Stomach (tissue), 9 donors: ENCODE results near the gene FGFRL1. TPM values are rescaled to one million over a fixed set of nuclear protein-coding genes. Genes with fewer than 3 reads are reported as not detected.
A peak's percentile ranks its signal among the peaks of the same experiment; 100 is the strongest.

Experiments
- DNase-seq, 2 donors: peaks; one replicate each; pipeline versions ENCODE4 v3.0.0 to v3.0.0-alpha.2; 2013 to 2019
- H3K27ac ChIP-seq, 5 donors: fragments of 200-600 bp in 4 of 5; sonication (generic) in 4 of 5; one replicate each; pipeline ENCODE4 v1.5.1; 2013 to 2019; ENCODE audit warnings: mild to moderate bottlenecking in 1 of 5, moderate library complexity in 1 of 5
- H3K27me3 ChIP-seq, 3 donors: fragments of 200-600 bp; sonication (generic); one replicate each; pipeline ENCODE4 v1.5.1; 2017 to 2019; ENCODE audit warnings: mixed run types in 1 of 3
- H3K36me3 ChIP-seq, 4 donors: fragments of 200-600 bp; sonication (generic); 1 replicate in 3 of 4; 2 replicates in 1 of 4; pipeline ENCODE4 v1.5.1; 2016 to 2019
- H3K4me1 ChIP-seq, 4 donors: fragments of 200-600 bp; sonication (generic); one replicate each; pipeline ENCODE4 v1.5.1; 2016 to 2019
- H3K4me3 ChIP-seq, 4 donors: fragments of 200-600 bp; sonication (generic) in 3 of 4; one replicate each; pipeline ENCODE4 v1.5.1; 2016 to 2019; ENCODE audit warnings: mild to moderate bottlenecking in 1 of 4
- H3K9me3 ChIP-seq, 4 donors: fragments of 200-600 bp; sonication (generic); one replicate each; pipeline ENCODE4 v1.5.1; 2016 to 2019
- EP300 ChIP-seq: sonication (generic); formaldehyde crosslinking; IDR thresholded peaks from one replicate; pipeline ENCODE4 v1.6.1; 2017; ENCODE audit warnings: antibody characterized with exemption
- POLR2A ChIP-seq, 4 donors: fragments of 450-650 bp; IDR thresholded peaks; one replicate each; pipeline ENCODE4 v1.6.1; 2016; ENCODE audit warnings: antibody characterized with exemption in 4 of 4, control low read depth in 2 of 4, mild to moderate bottlenecking in 1 of 4, moderate library complexity in 1 of 4
- POLR2AphosphoS5 ChIP-seq, 3 donors: sonication (generic); formaldehyde crosslinking; IDR thresholded peaks; one replicate each; pipeline ENCODE4 v1.6.1; 2016; ENCODE audit warnings: antibody characterized with exemption in 3 of 3
- WGBS, 5 donors: extraction: QIAGEN DNeasy Blood & Tissue Kit in 3 of 5; methylation state at CpG; one replicate each; pipeline versions ENCODE4 v1.1.5 to v1.1.7; 2013 to 2018; 5-methylcytosine and 5-hydroxymethylcytosine counted together
- intact Hi-C: fragments of 100-400 bp; cut with DNase I; formaldehyde crosslinking; loops from one replicate; pipeline ENCODE4 v1.15.1; 2023; ENCODE audit warnings: low total_unique reads
- polyA plus RNA-seq, 3 donors: library from polyadenylated mRNA; stranded (reverse); fragments of 200-250 nt; gene quantifications; one replicate each; pipeline ENCODE4 v1.2.3, GENCODE V29; 2013
- total RNA-seq, 5 donors: library from RNA; depleted of rRNA; stranded (reverse); fragments of >200 nt; gene quantifications; one replicate each; pipeline versions ENCODE4 v1.1.0 to v1.2.3, GENCODE V29; 2014 to 2016
- TF ChIP-seq, protein P1 (sequence below), 7 experiments: fragments of 450-650 bp in 4 of 7; fragments of 200-600 bp in 3 of 7; sonication (generic) in 3 of 7; IDR thresholded peaks; one replicate each; pipeline ENCODE4 v1.5.1; 2016 to 2019; ENCODE audit warnings: antibody characterized with exemption in 7 of 7, control low read depth in 2 of 7, mild to moderate bottlenecking in 1 of 7
- donor health status: healthy with polysubstance abuse.
- donor health status: Bipolar disorder and iron deficiency.
- donor health status: healthy.

The FGFRL1 gene
- total and polyA plus RNA-seq, 8 donors, result 3.5 to 42.7 (median 9.8) TPM

DNA sequence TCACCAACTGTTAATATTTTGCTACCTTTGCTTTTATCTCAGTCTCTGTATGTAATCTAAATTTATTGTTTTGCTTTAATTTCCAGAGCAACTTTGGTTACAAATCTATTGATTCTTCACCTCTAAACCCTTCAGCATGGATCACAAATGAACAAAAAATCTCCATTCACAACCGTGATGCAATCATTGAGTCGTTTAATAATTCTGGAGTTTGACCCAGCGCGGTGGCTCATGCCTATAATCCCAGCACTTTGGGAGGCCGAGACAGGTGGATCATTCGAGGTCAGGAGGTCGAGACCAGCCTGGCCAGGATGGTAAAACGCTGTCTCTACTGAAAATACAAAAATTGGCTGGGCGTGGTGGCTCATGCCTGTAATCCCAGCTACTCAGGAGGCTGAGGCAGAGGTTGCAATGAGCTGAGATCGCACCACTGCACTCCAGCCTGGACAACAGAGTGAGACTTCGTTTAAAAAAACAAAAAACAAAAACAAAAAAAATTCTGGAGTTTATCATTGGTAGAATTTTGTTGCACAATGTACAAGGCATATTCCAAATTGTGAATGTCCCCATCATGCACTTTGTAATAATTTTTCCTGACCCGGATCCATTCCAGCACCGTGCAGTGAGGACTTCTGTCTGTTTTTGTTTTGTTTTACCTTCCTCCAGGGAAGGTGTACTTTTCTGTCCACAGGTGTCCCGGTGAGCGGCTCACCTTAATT is 26.9 kb upstream of the FGFRL1 start:
- WGBS, 5 donors, result 67 to 79% (median 68%) methylated on average over 15 of the region's 15 CpGs
- H3K36me3 ChIP-seq, result peaks cover 0 to 8% (median 4%) of the 10 kb centered on the region in 4 donors
- H3K4me1 ChIP-seq, result peaks cover 31 to 43% (median 36%) of the 10 kb centered on the region in 4 donors
- no peak for DNase-seq
- intact Hi-C loops, result no loop called here
- H3K27me3 ChIP-seq, result no peaks in the 10 kb centered on the region
- peak overlapping the region in 3 of 5 donors; percentile 18 to 45 (median 35) for H3K27ac ChIP-seq
- no peak for TF ChIP-seq POLR2AphosphoS5 (IDR thresholded peaks at IDR 0.05)
- TF ChIP-seq, protein P1, sequence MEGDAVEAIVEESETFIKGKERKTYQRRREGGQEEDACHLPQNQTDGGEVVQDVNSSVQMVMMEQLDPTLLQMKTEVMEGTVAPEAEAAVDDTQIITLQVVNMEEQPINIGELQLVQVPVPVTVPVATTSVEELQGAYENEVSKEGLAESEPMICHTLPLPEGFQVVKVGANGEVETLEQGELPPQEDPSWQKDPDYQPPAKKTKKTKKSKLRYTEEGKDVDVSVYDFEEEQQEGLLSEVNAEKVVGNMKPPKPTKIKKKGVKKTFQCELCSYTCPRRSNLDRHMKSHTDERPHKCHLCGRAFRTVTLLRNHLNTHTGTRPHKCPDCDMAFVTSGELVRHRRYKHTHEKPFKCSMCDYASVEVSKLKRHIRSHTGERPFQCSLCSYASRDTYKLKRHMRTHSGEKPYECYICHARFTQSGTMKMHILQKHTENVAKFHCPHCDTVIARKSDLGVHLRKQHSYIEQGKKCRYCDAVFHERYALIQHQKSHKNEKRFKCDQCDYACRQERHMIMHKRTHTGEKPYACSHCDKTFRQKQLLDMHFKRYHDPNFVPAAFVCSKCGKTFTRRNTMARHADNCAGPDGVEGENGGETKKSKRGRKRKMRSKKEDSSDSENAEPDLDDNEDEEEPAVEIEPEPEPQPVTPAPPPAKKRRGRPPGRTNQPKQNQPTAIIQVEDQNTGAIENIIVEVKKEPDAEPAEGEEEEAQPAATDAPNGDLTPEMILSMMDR (IDR thresholded peaks at IDR 0.05), result no peak
- no peak for TF ChIP-seq EP300
- TF ChIP-seq POLR2A (IDR thresholded peaks at IDR 0.05), result no peak
- no peaks in the 10 kb centered on the region for H3K9me3 ChIP-seq
- peak overlapping the region in 3 of 4 donors; percentile 29 to 43 (median 29) for H3K4me3 ChIP-seq

DNA sequence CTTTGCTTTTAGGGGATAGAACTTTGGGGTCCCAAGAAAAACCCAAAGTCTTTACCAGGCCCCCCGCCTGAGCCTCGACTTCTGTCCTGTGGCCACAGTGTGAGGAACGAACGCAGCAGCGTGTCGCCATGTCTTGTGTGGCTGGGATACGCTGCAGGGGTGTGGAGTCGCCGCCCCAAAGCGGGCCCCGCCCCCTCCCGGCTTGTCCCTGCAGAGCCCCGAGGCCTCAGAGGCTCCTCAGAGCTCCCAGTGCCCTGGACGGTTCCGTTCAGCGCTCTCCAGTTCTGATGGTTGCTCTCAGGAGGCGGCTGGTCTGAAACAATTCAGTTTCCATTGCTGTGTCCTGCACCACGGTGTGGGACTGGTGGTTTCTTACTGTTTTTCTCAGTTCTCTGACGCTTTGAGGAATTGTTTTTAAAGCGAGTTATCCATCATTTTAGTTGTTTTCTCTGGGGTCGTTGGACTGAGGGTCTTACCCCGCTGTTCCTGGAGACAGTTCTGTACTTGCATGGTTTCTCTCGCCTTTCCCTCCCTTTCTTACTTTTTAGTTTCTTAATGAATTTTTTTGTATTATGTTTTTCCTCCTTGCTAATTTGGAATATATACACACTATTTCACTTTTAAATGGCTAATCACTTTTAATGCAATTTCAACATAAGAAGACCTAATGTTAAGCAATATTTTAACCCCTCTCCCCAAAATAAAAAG is 26.1 kb upstream of the FGFRL1 start:
- peaks cover 31 to 43% (median 36%) of the 10 kb centered on the region in 4 donors for H3K4me1 ChIP-seq
- peak; percentile 85 to 88 for DNase-seq
- H3K4me3 ChIP-seq, result peak overlapping the region in 3 of 4 donors; percentile 29 to 43 (median 29)
- no peaks in the 10 kb centered on the region for H3K27me3 ChIP-seq
- WGBS, 5 donors, result 25 to 48% (median 35%) methylated on average over 23 of the region's 23 CpGs
- no peaks in the 10 kb centered on the region for H3K9me3 ChIP-seq
- intact Hi-C loops, result no loop called here
- peaks cover 0 to 16% (median 11%) of the 10 kb centered on the region in 4 donors for H3K36me3 ChIP-seq
- peak overlapping the region in 3 of 5 donors; percentile 18 to 45 (median 35) for H3K27ac ChIP-seq
- TF ChIP-seq POLR2A (IDR thresholded peaks at IDR 0.05), result no peak
- TF ChIP-seq, protein P1 (IDR thresholded peaks at IDR 0.05), result no peak
- TF ChIP-seq EP300, result no peak
- peak in 2 of 3 donors; percentile 29 to 66 for TF ChIP-seq POLR2AphosphoS5 (IDR thresholded peaks at IDR 0.05)

DNA sequence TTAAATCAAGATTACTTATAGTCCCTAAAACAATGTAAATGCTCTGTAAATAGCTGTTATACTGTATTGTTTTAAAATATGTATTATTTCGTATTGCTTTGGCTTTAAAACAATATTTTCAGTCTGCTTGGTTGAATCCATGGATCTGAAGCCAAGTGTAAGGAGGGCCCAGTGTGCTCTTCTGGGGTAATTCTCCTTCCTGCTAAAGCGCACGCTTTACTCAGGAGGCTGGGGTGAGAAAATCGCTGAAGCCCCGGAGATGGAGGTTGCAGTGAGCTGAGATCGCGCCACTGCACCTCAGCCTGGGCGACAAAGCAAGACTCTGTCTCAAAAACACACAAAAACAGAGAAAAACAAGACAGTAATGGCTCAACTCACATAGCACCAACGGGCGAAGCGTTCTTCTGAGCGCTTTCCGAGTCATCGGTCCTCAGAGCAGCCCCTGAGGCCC is 25.0 kb upstream of the FGFRL1 start:
- WGBS, 5 donors, result 0 to 3% (median 1%) methylated on average over 14 of the region's 14 CpGs
- no peaks in the 10 kb centered on the region for H3K27me3 ChIP-seq
- peaks cover 31 to 49% (median 42%) of the 10 kb centered on the region in 4 donors for H3K4me1 ChIP-seq
- peaks cover 0 to 28% (median 21%) of the 10 kb centered on the region in 4 donors for H3K36me3 ChIP-seq
- no peak for DNase-seq
- peak overlapping the region; percentile 72 to 89 (median 75) for H3K27ac ChIP-seq
- TF ChIP-seq POLR2A (IDR thresholded peaks at IDR 0.05) (no peak), EP300 (no peak), POLR2AphosphoS5 (IDR thresholded peaks at IDR 0.05) (no peak)
- TF ChIP-seq, protein P1 (IDR thresholded peaks at IDR 0.05), result no peak
- H3K9me3 ChIP-seq, result no peaks in the 10 kb centered on the region
- intact Hi-C loops, result no loop called here
- peak overlapping the region; percentile 65 to 96 (median 82) for H3K4me3 ChIP-seq

DNA sequence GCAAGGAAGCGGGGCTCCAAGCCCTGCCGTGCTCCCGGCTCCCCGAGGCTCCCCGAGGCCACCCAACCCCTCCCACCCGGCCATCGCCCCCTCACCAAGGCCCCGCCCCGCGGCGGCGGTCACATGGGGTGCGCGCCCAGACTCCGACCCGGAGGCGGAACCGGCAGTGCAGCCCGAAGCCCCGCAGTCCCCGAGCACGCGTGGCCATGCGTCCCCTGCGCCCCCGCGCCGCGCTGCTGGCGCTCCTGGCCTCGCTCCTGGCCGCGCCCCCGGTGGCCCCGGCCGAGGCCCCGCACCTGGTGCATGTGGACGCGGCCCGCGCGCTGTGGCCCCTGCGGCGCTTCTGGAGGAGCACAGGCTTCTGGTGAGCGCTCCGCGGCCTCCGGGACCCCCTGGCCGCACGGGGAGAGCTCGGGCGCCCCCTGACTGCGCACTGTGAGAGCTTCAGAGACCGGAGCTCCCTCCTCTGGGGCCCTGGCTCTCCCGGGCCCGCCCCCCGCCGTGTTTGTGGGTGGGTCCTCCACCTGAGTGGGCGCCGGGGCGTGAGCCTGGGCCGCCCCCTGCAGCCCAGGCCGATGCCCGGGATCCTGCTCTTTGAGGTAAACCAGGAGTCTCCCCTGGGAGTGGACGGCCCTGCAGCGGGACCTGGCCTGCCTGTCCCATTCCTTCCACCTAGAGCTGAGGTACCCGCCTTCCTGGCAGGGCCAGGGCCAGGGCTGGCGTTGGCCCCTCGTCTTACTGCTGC is 24.4 kb upstream of the FGFRL1 start, which contains the start of gene IDUA:
Gene IDUA, plus strand, starts transcription at position 166 of the 745 bp plus-strand sequence. Its CDS starts 41 bp downstream, at position 207.
- peak in 2 of 3 donors; percentile 7 to 51 for TF ChIP-seq POLR2AphosphoS5 (IDR thresholded peaks at IDR 0.05)
- TF ChIP-seq POLR2A (IDR thresholded peaks at IDR 0.05), result no peak
- TF ChIP-seq, protein P1 (IDR thresholded peaks at IDR 0.05), result peak in 3 of 7 experiments; percentile 4 to 43 (median 37)

More for the DNA sequence above, 24.4 kb upstream of the FGFRL1 start, which contains the start of gene IDUA:
- no peaks in the 10 kb centered on the region for H3K9me3 ChIP-seq
- peaks cover 0 to 33% (median 21%) of the 10 kb centered on the region in 4 donors for H3K36me3 ChIP-seq
- H3K27me3 ChIP-seq, result no peaks in the 10 kb centered on the region
- peak within 1 kb of the TSS; percentile 65 to 96 (median 82) for H3K4me3 ChIP-seq
- intact Hi-C loops, result no loop called here
- peak within 1 kb of the TSS; percentile 72 to 89 (median 75) for H3K27ac ChIP-seq
- peak; percentile 83 to 93 for DNase-seq
- 0 to 1% (median 1%) methylated on average over 16 to 69 of the region's 69 CpGs for WGBS, 5 donors
- H3K4me1 ChIP-seq, result peaks cover 37 to 55% (median 48%) of the 10 kb centered on the region in 4 donors
